Stomach (tissue), 4 donors: ENCODE results near the gene ACTR10.

ENCODE experiments used
- CTCF ChIP-seq, 7 experiments: fragments of 450-650 bp in 4 of 7; fragments of 200-600 bp in 3 of 7; sonication (generic) in 3 of 7; IDR thresholded peaks; one replicate each; pipeline ENCODE4 v1.5.1; 2016 to 2019; ENCODE audit warnings: antibody characterized with exemption in 7 of 7, control low read depth in 2 of 7, mild to moderate bottlenecking in 1 of 7
- EP300 ChIP-seq: sonication (generic); formaldehyde crosslinking; IDR thresholded peaks from one replicate; pipeline ENCODE4 v1.6.1; 2017; ENCODE audit warnings: antibody characterized with exemption

- no peak for TF ChIP-seq CTCF (IDR thresholded peaks at IDR 0.05)
- no peak for TF ChIP-seq EP300
These were observed 16.6 kb downstream of the ACTR10 start for GRCh38 chr14:58216544-58216943.
